OCI-LY3 (cell line): ENCODE data around the gene FAAH2.
"Not testable (repeated sequence)": the region's sequence is repeated elsewhere in the genome, so short reads cannot be mapped to it uniquely, and the experiment has no call there.

Experiments used
- H2AFZ ChIP-seq: fragments of 200-600, 300-600 bp; shearing (Covaris generic); 2 replicates; pipeline ENCODE4 v1.6.0; 2014; ENCODE audit warnings: antibody characterized with exemption, low read depth, low read length
- H3K27ac ChIP-seq: fragments of 200-600, 300-600 bp; sonication (generic); 2 replicates; pipeline ENCODE4 v1.5.1; 2014; ENCODE audit warnings: mild to moderate bottlenecking, low read length, moderate library complexity, mixed read lengths
- H3K27me3 ChIP-seq: fragments of 200-600, 300-600 bp; sonication (generic); 2 replicates; pipeline ENCODE4 v1.6.1; 2014; ENCODE audit warnings: low read depth, low read length, mixed read lengths
- H3K36me3 ChIP-seq: fragments of 200-600, 300-600 bp; sonication (generic); replicated peaks from 2 replicates; pipeline ENCODE3; 2014; ENCODE audit warnings: low read depth, low read length, mixed read lengths
- H3K4me1 ChIP-seq: fragments of 300-600, 200-600 bp; sonication (generic); 2 replicates; pipeline ENCODE4 v1.6.1; 2014; ENCODE audit warnings: low read length, mixed read lengths
- H3K4me2 ChIP-seq: fragments of 200-600, 300-600 bp; sonication (generic); 2 replicates; pipeline ENCODE4 v1.6.1; 2014; ENCODE audit warnings: low read length, mixed read lengths
- H3K4me3 ChIP-seq: fragments of 300-600, 200-600 bp; sonication (generic); 2 replicates; pipeline ENCODE4 v1.5.1; 2014; ENCODE audit warnings: antibody characterized with exemption, mild to moderate bottlenecking, low read length, moderate library complexity
- H3K79me2 ChIP-seq: fragments of 300-600, 200-600 bp; shearing (Covaris generic); 2 replicates; pipeline ENCODE4 v1.6.1; 2014; ENCODE audit warnings: mild to moderate bottlenecking, low read length, mixed read lengths
- H3K9ac ChIP-seq: fragments of 300-600, 200-600 bp; shearing (Covaris generic); 2 replicates; pipeline ENCODE4 v1.6.0; 2014; ENCODE audit warnings: mild to moderate bottlenecking, low read length, moderate library complexity
- H3K9me3 ChIP-seq: fragments of 200-600, 300-600 bp; shearing (Covaris generic); 2 replicates; pipeline ENCODE4 v1.6.1; 2014; ENCODE audit warnings: low read length, mixed read lengths; ENCODE audit not compliant: insufficient read depth
- H4K20me1 ChIP-seq: fragments of 200-600, 300-600 bp; sonication (generic); 2 replicates; pipeline ENCODE4 v1.6.1; 2016; ENCODE audit warnings: low read length, mixed read lengths; ENCODE audit not compliant: insufficient read depth
- EZH2phosphoT487 ChIP-seq: fragments of 200-600 bp; shearing (Covaris generic); IDR thresholded peaks from 2 replicates; pipeline ENCODE4 v1.6.1; 2018; ENCODE audit warnings: antibody characterized with exemption, mixed run types, low read depth
- TF ChIP-seq, protein P1 (sequence below): fragments of 200-600, 300-600 bp; sonication (generic); IDR thresholded peaks from 2 replicates; pipeline ENCODE4 v1.5.1; 2014; ENCODE audit warnings: antibody characterized with exemption, low read length, low read depth

FAAH2 gene

DNA sequence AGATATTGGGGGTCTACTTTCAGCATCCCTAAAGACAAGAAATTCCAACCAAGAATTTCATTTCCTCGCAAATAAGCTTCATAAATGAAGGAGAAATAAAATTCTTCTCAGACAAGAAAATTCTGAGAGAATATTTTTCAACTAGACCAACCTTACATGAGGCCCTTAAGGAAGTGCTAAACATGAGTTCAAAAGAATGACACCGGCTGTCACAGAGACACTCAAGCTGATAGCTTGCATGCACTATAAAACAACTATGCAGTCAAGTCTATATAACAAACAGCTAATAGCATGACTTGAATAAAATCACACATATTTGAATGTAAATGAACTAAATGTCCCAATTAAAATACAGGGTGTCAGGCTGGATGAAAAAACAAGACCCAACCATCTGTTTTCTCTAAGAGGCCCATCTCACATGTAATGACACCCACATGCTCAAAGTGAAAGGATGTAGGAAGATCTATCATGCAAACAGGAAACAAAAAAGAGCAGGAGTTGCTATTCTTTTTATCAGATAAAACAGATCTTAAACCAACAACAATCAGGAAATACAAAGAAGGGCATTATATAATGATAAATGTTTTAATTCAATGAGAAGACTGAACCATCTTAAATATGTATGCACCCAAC lies 27.2 kb downstream of the FAAH2 start:
- Histone ChIP-seq H4K20me1 (no peaks in the 10 kb centered on the region), H3K9me3 (no peaks in the 10 kb centered on the region), H3K9ac (no peak overlapping the region), H3K79me2 (no peaks in the 10 kb centered on the region), H3K27ac (no peak overlapping the region), H3K4me2 (no peak overlapping the region), H3K36me3 (no peaks in the 10 kb centered on the region), H3K27me3 (no peaks in the 10 kb centered on the region), H3K4me3 (no peak overlapping the region), H3K4me1 (no peaks in the 10 kb centered on the region), H2AFZ (no peak overlapping the region)
- TF ChIP-seq, protein P1, sequence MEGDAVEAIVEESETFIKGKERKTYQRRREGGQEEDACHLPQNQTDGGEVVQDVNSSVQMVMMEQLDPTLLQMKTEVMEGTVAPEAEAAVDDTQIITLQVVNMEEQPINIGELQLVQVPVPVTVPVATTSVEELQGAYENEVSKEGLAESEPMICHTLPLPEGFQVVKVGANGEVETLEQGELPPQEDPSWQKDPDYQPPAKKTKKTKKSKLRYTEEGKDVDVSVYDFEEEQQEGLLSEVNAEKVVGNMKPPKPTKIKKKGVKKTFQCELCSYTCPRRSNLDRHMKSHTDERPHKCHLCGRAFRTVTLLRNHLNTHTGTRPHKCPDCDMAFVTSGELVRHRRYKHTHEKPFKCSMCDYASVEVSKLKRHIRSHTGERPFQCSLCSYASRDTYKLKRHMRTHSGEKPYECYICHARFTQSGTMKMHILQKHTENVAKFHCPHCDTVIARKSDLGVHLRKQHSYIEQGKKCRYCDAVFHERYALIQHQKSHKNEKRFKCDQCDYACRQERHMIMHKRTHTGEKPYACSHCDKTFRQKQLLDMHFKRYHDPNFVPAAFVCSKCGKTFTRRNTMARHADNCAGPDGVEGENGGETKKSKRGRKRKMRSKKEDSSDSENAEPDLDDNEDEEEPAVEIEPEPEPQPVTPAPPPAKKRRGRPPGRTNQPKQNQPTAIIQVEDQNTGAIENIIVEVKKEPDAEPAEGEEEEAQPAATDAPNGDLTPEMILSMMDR: no peak
- no peak for TF ChIP-seq EZH2phosphoT487

DNA sequence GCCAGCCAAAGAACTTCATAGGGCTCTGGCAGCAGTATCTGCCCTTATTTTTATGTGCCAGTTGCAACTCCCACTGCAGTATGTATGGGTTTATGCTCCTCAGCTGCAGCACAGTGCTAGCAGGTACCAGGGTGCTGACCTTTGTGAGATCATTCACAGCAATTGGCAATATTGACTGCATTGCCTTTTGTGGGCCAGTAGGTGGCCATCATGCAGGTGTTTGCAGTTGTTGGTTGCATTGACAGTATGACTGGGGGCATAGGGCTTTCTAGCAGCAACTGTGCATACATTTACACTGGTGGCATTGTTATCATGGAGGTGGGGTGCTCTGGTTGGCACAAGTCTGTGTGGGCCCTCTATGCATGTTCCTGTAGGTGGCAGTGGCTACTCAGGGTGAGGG lies 42.5 kb downstream of the FAAH2 start:
- no peak overlapping the region for H3K4me2 ChIP-seq
- TF ChIP-seq, protein P1: no peak; the same call in none of the 2 replicates
- no peak for TF ChIP-seq EZH2phosphoT487

DNA sequence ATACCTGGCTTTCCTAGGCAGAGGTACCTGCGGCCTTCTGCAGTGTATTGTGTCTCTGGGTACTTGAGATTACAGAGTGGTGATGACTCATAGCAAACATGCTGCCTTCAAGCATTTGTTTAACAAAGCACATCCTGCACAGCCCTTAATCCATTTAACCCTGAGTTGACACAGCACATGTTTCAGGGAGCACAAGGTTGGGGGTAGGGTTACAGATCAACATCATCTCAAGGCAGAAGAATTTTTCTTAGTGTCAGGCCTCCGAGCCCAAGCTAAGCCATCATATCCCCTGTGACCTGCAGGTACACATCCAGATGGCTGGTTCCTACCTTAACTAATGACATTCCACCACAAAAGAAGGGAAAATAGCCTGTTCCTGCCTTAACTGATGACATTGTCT lies 49.3 kb downstream of the FAAH2 start:
- H3K79me2 ChIP-seq, H4K20me1 ChIP-seq, H3K4me2 ChIP-seq, H3K36me3 ChIP-seq, H3K4me3 ChIP-seq, H3K9ac ChIP-seq, H3K27ac ChIP-seq, H3K9me3 ChIP-seq, H3K27me3 ChIP-seq, H3K4me1 ChIP-seq, H2AFZ ChIP-seq: not testable (repeated sequence)

More for the DNA sequence above, 42.5 kb downstream of the FAAH2 start:
- Histone ChIP-seq H2AFZ (no peak overlapping the region), H3K27me3 (no peaks in the 10 kb centered on the region), H3K4me1 (no peaks in the 10 kb centered on the region), H3K79me2 (no peaks in the 10 kb centered on the region), H3K36me3 (no peaks in the 10 kb centered on the region), H3K4me3 (no peak overlapping the region), H3K9me3 (no peaks in the 10 kb centered on the region), H4K20me1 (no peaks in the 10 kb centered on the region), H3K9ac (no peak overlapping the region), H3K27ac (no peak overlapping the region)

DNA sequence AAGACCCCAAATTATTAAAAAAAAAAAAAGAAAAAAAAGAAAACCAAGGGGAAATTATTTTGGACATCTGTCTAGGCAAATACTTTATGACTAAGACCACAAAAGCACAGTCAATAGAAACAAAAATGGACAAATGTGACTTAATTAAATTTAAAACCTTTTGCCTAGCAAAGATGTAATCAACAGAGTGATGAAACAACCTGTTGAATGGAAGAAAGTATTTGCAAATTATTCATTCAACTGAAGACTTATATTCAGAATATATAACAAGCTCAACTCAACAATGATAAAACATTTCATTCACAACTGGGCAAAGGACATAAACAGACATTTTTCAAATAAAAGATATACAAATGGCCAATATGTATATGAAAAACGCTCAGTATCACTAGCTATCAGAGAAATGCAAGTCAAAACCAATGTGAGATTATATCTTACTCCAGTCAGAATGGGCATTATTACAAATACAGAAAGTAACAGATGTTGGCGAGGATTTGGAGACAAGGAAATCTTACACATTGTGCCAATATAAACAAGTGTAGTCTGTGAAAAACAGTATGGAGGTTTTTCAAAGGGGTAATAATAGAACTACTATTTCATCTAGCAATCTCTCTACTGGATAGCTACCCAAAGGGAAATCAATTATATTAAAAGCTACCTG lies 67.1 kb downstream of the FAAH2 start:
- no peak overlapping the region for H3K27ac ChIP-seq
- no peak overlapping the region for H3K4me3 ChIP-seq
- H4K20me1 ChIP-seq: no peaks in the 10 kb centered on the region
- H3K27me3 ChIP-seq: no peaks in the 10 kb centered on the region
- no peak overlapping the region for H3K4me2 ChIP-seq
- H3K36me3 ChIP-seq: no peaks in the 10 kb centered on the region
- H3K9ac ChIP-seq: no peak overlapping the region
- TF ChIP-seq, protein P1: no peak
- no peak for TF ChIP-seq EZH2phosphoT487
- H3K9me3 ChIP-seq: no peaks in the 10 kb centered on the region
- H2AFZ ChIP-seq: no peak overlapping the region
- no peaks in the 10 kb centered on the region for H3K4me1 ChIP-seq
- no peaks in the 10 kb centered on the region for H3K79me2 ChIP-seq
